GM19023 (cell line): ENCODE measurements around the gene SLC9A9.

Source experiments
- ATAC-seq: cut with Tn5 transposase; IDR thresholded peaks from one replicate; pipeline ENCODE4 v1.9.1; 2021; ENCODE audit warnings: mild to moderate bottlenecking, moderate library complexity; ENCODE audit not compliant: unreplicated experiment

The SLC9A9 gene

GRCh38 chr3:143653493-143653892, 194.8 kb downstream of the SLC9A9 start:
- ATAC-seq = no peak

GRCh38 chr3:143652118-143652517, 196.2 kb downstream of the SLC9A9 start:
- ATAC-seq = no peak

GRCh38 chr3:143650827-143651226, 197.4 kb downstream of the SLC9A9 start:
- ATAC-seq = no peak

- ATAC-seq = no peak
These were observed 198.1 kb downstream of the SLC9A9 start for GRCh38 chr3:143650120-143650519.

- ATAC-seq = no peak
These were observed 199.6 kb downstream of the SLC9A9 start for GRCh38 chr3:143648708-143649107.

- no peak for ATAC-seq
These were observed 200.1 kb downstream of the SLC9A9 start for GRCh38 chr3:143648218-143648617.

- ATAC-seq = no peak
These were observed 203.7 kb downstream of the SLC9A9 start for GRCh38 chr3:143644370-143645089.

- ATAC-seq = no peak
These were observed 204.4 kb downstream of the SLC9A9 start for GRCh38 chr3:143643905-143644304.

GRCh38 chr3:143640774-143641173, 207.5 kb downstream of the SLC9A9 start:
- ATAC-seq = no peak

GRCh38 chr3:143637133-143637532, 211.1 kb downstream of the SLC9A9 start:
- ATAC-seq = no peak

- no peak for ATAC-seq
These were observed 213.3 kb downstream of the SLC9A9 start for GRCh38 chr3:143634991-143635390.

- ATAC-seq = no peak
These were observed 213.8 kb downstream of the SLC9A9 start for GRCh38 chr3:143634427-143634826.

- no peak for ATAC-seq
These were observed 214.5 kb downstream of the SLC9A9 start for GRCh38 chr3:143633816-143634215.

GRCh38 chr3:143629726-143630125, 218.5 kb downstream of the SLC9A9 start:
- no peak for ATAC-seq

- ATAC-seq = no peak
These were observed 219.3 kb downstream of the SLC9A9 start for GRCh38 chr3:143628971-143629370.

- no peak for ATAC-seq
These were observed 220.9 kb downstream of the SLC9A9 start for GRCh38 chr3:143627336-143627735.

GRCh38 chr3:143619231-143619630, 229.0 kb downstream of the SLC9A9 start:
- no peak for ATAC-seq

- ATAC-seq = no peak
These were observed 231.2 kb downstream of the SLC9A9 start for GRCh38 chr3:143617050-143617449.

- ATAC-seq = no peak
These were observed 235.0 kb downstream of the SLC9A9 start for GRCh38 chr3:143613226-143613625.

GRCh38 chr3:143612541-143612940, 235.7 kb downstream of the SLC9A9 start:
- ATAC-seq = no peak

- ATAC-seq = no peak
These were observed 239.3 kb downstream of the SLC9A9 start for GRCh38 chr3:143608966-143609365.

GRCh38 chr3:143605233-143605950, 242.9 kb downstream of the SLC9A9 start:
- ATAC-seq = peak; percentile 38
